Glutamatergic neuron (in vitro differentiated cells): ENCODE measurements around the gene SYT14. TPM values are rescaled to one million over a fixed set of nuclear protein-coding genes. Genes with fewer than 3 reads are reported as not detected.
"Not testable (repeated sequence)": the region's sequence is repeated elsewhere in the genome, so short reads cannot be mapped to it uniquely, and the experiment has no call there.

Experiments used
- DNase-seq: peaks from one replicate; pipeline ENCODE4 v3.0.0; 2022
- H3K27ac Mint-ChIP-seq: one replicate; pipeline ENCODE4 v1.8.0; 2020; ENCODE audit warnings: mild to moderate bottlenecking, mixed read lengths, inconsistent platforms; ENCODE audit not compliant: unreplicated experiment
- H3K27me3 Mint-ChIP-seq: one replicate; pipeline ENCODE4 v1.8.0; 2020; ENCODE audit warnings: mild to moderate bottlenecking, moderate library complexity, mixed read lengths, inconsistent platforms; ENCODE audit not compliant: unreplicated experiment
- H3K36me3 Mint-ChIP-seq: one replicate; pipeline ENCODE4 v1.8.0; 2020; ENCODE audit warnings: mild to moderate bottlenecking, mixed read lengths, inconsistent platforms; ENCODE audit not compliant: unreplicated experiment
- H3K4me1 Mint-ChIP-seq: one replicate; pipeline ENCODE4 v1.8.0; 2020; ENCODE audit warnings: mild to moderate bottlenecking, low read depth, mixed read lengths, inconsistent platforms; ENCODE audit not compliant: unreplicated experiment
- H3K4me3 Mint-ChIP-seq: one replicate; pipeline ENCODE4 v1.8.0; 2020; ENCODE audit warnings: mild to moderate bottlenecking, mixed read lengths, inconsistent platforms; ENCODE audit not compliant: unreplicated experiment
- H3K9me3 Mint-ChIP-seq: one replicate; pipeline ENCODE4 v1.8.0; 2020; ENCODE audit warnings: mild to moderate bottlenecking, moderate library complexity, mixed read lengths, inconsistent platforms; ENCODE audit not compliant: unreplicated experiment
- CTCF ChIP-seq: fragments of 200-600 bp; sonication (generic); IDR thresholded peaks from one replicate; pipeline ENCODE4 v1.5.0; 2021; ENCODE audit not compliant: partially characterized antibody, unreplicated experiment
- total RNA-seq: library from RNA; stranded (reverse); fragmentation: NEBNext Ultra II Directional; extraction: Animal tissue kit (Norgen Biotek cat#: 25700); gene quantifications from one replicate; pipeline ENCODE4 v1.2.1, GENCODE V29; 2021; ENCODE audit not compliant: unreplicated experiment

The SYT14 gene
- total RNA-seq, 1 donor from 2014 or later, result 18.1 TPM

GRCh38 chr1:210174133-210174532 lies 236.1 kb downstream of the SYT14 start:
- Mint-ChIP-seq H3K27ac (no peak overlapping the region), H3K4me3 (no peak overlapping the region), H3K9me3 (no peaks in the 10 kb centered on the region), H3K36me3 (no peaks in the 10 kb centered on the region), H3K27me3 (peaks cover 4% of the 10 kb centered on the region), H3K4me1 (no peaks in the 10 kb centered on the region)
- DNase-seq, result no peak
- TF ChIP-seq CTCF, result no peak

- DNase-seq, result no peak
- Mint-ChIP-seq H3K27me3 (peaks cover 2% of the 10 kb centered on the region), H3K4me3 (no peak overlapping the region), H3K4me1 (no peaks in the 10 kb centered on the region), H3K36me3 (no peaks in the 10 kb centered on the region), H3K9me3 (no peaks in the 10 kb centered on the region), H3K27ac (no peak overlapping the region)
- no peak for TF ChIP-seq CTCF
These were observed 247.0 kb downstream of the SYT14 start for GRCh38 chr1:210185063-210185462.

GRCh38 chr1:210187849-210188606 lies 250.0 kb downstream of the SYT14 start:
- not testable (repeated sequence) for H3K36me3 Mint-ChIP-seq, H3K27me3 Mint-ChIP-seq, H3K4me3 Mint-ChIP-seq, H3K4me1 Mint-ChIP-seq, DNase-seq, H3K9me3 Mint-ChIP-seq, H3K27ac Mint-ChIP-seq

GRCh38 chr1:210189426-210189825 lies 251.4 kb downstream of the SYT14 start:
- Mint-ChIP-seq H3K27ac (no peak overlapping the region), H3K4me1 (no peaks in the 10 kb centered on the region), H3K27me3 (no peaks in the 10 kb centered on the region), H3K9me3 (no peaks in the 10 kb centered on the region), H3K36me3 (no peaks in the 10 kb centered on the region), H3K4me3 (no peak overlapping the region)
- no peak for DNase-seq
- TF ChIP-seq CTCF, result no peak

GRCh38 chr1:210195635-210196160 lies 257.7 kb downstream of the SYT14 start:
- DNase-seq, result no peak
- Mint-ChIP-seq H3K4me3 (no peak overlapping the region), H3K9me3 (no peaks in the 10 kb centered on the region), H3K4me1 (no peaks in the 10 kb centered on the region), H3K36me3 (no peaks in the 10 kb centered on the region), H3K27me3 (no peaks in the 10 kb centered on the region), H3K27ac (no peak overlapping the region)
- TF ChIP-seq CTCF, result no peak

GRCh38 chr1:210196266-210196665 lies 258.2 kb downstream of the SYT14 start:
- not testable (repeated sequence) for H3K9me3 Mint-ChIP-seq, H3K27ac Mint-ChIP-seq, DNase-seq, H3K4me1 Mint-ChIP-seq, H3K27me3 Mint-ChIP-seq, H3K4me3 Mint-ChIP-seq, H3K36me3 Mint-ChIP-seq
